ENCODE data around the gene SLC7A8.
A peak's percentile ranks its signal among the peaks of the same experiment; 100 is the strongest.

SLC7A8 gene

DNA sequence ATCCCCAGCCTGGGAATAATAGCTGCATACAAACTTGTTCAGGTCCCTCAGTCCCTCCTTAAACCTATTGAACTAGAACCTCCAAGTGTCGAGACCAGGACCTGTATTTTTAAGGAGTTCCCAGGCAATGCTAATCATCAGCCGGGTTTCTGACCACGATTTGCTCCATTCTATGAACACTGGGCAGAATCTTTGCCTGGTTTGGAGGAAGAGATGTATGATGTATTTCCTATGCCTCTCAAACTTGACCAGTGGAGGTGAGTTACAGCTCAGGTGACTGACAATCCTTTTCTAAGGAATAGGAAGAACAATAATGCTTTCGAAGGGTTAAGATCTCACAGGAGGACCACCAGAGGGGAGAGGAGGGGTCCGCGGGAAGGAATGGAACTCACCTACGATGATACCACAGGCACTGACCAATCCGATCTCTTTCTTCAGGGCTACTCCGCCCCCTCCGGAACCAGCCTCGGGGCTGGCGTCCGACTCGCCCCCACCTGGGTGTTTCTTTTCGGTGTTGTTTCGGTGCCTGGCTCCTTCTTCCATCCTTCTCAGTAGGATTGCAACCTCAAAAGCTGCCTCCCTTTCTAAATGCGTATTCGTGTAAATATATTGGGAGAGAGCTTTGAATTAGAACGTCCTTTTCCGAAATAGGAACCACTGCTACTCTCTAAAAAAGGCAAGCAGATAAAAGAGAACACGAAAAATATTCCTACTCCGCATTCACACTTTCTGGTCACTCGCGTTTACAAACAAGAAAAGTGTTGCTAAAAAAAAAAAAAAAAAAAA is 895 bp downstream of the SLC7A8 start:
- DNase-seq: peak; percentile 13

DNA sequence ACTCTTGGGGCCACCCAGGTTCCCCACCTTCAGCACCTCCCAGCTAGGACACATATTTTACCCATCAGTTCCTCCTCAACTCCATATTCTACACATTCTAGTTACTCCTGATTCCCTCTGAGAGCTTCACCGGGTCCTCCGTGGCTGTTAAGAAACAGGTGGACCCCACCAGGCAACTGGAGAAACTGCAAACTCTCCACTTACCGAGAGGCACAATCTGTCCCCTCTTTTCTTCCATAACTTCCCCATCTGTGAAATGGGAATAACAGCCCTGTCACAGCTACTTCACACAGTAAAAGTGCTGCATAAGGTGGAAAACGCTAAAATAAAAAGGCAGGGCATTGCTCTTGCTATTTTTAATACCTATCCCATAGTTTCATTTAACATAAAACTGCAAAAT is 1.5 kb downstream of the SLC7A8 start:
- no peak for DNase-seq

DNA sequence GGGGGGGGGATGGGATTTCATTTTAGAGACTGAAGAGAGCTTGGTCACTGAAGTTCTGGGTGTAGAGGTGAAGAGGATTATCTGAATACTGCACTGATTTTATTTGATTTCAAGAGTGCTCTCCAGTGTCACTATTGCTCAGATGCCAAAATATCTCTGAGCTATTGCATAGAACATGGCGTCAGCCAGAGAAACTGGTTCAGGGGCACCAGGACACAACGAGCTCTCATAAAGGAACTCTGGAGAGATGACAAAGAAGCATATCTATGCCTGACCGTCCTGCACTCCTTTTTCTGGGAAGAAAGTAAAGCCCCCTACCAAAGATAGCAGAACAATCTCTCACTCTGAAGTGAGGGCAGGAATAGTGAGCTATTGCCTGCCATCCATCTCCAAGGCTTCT is 2.0 kb downstream of the SLC7A8 start:
- DNase-seq: no peak

DNA sequence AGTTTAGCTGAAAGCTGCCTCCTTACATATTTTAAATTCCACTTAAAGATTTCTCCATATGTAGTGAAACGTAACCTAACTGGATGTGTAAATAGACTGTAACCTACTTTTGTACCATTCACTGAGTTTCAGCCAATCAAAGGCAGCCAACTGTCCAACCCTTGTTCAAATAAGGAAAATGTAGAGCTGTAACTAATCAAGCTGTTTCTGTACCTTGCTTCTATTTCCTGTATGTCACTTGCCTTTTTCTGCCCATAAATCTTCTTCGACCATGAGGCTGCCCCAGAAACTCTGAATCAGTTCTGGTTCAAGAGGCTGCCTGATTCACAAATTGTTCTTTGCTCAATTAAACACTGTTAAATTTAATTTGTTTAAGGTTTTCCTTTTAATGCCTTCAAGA is 6.3 kb downstream of the SLC7A8 start:
- DNase-seq: no peak

DNA sequence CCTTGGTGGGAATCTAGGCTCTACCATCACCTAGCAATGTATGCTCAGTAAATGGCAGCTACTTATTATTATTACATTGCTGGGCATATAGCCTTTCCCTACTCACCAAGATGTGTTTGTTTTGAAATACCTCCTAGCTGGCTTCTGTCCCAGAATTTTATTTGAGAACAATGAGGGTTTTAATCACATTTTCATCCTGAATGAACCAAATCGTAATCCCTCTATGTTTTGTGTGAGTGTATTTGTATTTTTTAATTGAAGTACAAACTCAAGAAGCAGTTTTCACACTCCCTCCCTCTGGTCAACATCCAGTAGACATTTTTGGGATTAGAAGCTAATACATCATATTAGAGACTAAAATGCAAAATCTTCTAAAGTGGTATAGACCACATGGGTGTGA is 7.6 kb downstream of the SLC7A8 start:
- DNase-seq: no peak

DNA sequence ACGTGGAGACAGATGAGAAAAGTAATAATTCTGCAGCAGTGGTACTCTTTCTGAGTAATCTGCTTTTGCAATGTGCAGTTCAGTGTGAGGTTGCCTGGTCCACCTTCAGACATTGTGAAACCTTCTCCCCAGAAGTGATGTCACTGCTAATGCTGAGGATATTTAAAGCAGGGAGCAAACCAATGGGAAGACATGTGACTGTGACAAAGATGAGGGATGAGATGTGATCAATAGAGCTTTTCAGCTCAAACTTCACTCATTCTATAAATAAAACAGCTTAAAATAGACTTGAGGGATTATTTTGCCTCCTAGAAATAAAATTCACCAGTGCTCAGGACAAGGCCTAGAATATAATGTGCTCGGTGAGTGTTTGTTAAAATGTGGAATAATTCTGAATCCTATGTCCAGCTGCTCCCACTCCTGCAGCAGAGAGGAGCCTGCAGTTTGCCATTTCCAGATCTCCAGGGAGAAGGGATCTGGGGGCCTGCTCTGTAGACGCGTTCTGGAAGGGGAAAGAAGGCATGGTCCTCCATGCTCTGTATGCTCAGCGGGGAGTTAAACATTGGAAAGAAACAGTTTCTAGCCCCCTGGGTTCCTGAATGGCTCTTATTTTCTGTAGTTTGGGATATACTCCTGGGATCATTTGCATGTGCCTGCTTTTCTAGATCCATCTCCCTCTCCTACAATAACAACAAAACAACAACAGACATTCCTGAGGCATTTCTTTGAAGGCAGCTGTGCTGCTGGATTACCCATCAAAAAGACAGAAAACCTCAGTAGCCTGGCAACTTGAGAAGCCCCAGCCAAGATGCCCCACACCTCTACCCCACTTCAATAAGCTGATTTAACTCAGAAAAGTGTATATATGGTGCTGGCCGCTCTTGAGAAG is 8.9 kb downstream of the SLC7A8 start:
- no peak for DNase-seq

DNA sequence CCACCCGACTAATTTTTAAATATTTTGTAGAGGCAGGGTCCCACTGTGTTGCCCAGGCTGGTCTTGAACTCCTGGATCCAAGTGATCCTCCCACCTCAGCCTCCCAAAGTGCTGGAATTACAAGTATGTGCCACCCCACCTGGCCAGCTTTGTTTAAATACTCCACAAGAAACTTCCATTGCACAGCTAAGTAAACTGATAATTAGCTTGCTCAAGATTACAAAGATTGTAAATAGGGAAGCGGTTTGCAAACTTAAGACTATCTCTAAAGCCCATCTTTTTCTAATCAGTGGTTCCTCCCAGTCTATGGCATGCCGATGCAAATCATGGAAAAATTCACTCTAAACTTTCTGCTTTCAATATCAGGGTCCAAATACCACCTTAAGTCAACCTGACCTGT is 9.7 kb downstream of the SLC7A8 start:
- DNase-seq: no peak

DNA sequence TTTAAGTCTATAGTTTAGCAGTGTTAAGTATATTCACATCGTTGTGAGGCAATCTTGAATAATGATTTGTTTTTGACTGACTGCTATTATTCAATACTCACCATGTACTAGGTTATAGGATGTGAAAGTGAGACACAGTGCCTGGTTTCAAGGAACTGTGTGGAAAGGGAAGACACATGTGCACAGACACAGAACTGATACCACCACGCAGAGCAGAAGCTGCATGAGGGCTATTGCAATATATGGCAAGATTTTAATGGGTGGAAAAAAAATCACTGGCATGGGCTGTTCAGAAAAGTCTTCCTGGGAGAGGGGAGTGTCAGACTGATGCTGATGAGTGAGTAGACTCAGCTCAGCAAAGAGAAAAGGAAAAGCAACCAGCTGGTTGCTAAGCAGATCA is 10.4 kb downstream of the SLC7A8 start:
- DNase-seq: no peak

DNA sequence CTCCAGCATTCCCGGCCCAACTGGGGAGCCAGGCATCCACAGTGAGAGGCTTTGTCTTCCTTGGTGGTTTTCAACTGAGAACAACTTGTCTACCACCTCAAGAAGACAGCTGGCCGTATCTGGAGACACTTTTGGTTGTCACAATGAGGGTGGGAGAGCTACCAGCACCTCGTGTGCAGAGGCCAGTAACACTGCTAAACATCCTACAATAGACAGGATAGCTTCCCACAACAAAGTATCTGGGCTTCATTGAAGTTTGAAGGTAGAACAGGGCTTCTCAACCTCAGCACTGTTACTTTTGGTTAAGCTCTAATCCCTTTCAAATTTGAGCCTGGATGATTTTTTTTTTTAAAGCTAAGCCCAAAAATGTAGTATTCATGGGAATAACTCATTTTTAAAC is 10.9 kb downstream of the SLC7A8 start:
- DNase-seq: no peak

DNA sequence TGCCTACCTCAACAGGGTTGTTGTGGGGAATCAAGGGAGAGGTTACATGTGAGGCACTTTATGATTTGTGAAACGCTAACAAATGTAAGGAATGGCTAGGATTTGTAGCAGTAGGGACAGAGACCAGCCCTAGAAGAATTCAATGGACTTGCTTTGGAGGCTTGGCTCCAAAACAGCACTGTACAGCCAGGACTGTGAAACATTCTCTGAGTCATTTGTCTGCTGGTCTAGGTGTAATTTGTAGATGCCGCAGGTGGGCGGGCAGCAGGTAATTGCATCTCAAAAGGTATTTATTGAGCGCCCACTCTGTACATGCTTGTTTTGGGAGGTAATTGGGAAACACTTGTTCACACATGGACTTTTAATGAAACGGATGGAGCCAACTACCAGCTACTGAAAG is 11.4 kb downstream of the SLC7A8 start:
- no peak for DNase-seq

DNA sequence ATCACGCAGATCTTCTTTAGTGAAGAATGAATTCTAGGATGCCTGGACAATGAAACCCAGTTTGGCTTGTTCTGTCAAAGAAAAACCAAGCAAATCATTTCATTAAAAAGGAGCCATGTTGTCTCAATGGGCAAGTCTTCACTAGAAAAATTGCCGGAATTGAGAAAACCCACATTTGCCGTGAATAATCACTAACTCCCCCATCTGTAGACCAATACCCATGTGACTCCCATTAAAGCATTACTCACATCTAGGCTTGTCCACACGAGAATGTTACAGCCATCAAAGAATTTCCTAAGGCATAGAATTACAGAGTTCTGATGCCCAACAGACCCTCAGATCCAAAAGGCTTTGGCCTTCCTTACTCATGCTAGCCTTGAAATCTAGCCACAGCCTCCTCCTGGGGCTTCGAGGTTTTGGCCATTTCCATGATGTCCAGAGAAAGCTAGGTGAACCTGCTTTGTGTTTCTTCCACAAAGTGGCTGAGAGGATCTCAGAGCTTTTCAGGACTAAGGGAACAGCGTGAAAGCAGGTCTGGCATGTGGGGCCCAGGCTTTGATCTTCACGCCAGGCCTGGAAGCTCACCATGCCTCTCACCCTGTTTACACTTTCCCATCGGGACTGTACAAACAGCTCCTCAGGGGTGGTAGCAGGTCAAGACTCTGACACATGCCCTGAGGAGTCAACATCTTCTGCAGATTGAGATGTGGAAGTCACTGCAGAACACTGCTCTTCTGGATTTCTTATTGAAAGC is 12.1 kb downstream of the SLC7A8 start:
- no peak for DNase-seq

DNA sequence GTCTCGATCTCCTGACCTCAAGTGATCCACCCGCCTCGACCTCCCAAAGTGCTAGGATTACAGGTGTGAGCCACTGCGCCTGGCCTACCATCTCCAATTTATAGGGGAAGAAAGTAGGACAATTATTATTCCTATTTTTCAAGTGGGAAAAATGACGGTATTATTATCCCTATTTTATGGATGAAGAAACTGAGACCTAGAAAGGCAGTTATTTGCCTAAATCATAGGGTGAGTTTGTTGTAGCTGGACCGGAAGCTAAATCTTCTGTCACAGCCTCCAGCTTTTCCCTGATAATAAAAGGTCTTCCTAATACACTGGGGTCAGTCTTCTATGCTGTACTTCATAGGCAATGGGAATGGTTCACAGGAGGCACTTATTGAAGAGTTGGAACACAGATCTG is 13.8 kb downstream of the SLC7A8 start:
- no peak for DNase-seq

DNA sequence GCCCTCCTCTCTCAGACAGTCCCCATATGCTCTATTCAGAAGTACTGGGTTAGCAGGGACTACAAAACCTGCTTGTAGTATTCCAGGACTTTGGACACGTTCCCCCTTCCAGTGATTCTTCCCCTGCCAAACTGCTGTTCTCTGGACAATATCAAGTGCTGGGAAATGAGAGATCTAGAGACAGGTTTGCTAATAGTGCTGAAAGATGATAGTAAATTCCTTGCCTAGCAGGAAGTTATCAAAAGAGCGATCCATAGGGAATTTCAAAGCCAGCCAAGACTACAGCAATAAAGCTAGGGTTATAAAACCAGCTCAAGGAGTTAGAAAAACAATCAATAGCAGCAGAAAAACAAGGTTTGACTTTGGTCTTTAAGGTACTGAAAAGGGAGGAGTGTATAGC is 15.2 kb downstream of the SLC7A8 start:
- DNase-seq: no peak

DNA sequence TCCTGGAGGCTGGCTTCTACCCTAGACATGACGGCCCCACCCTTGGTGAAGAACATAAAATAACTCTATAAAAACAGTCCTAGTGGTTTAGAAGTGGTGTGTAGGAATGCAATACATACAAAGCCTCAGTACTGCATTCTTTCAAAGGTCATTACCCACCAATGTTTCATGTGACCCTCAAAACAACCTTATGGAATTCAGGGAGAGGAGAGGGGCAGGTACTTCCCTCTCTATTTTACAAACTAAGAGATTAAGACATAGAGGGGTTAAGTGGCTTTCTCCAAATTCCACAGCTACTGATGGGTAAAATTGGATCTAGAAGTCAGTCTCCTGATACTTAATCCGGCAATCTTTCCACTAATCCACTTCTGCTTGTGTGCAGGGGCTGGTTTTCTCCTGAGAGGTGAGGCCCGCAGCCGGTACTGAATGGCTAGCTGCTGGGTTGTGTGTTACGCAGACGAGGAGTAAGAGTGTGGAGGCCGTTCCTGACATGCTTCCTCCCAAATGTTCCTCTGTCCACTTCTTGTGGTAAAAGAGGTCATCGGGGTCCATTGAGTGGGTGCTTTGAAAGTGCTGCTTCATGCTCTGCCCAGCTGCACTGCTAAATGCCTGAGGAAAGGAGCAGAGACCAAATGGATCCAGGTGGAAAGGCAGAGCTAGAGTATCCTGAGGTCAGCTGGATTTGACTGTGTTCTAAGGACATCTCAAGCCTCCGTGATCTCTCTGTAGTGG is 16.2 kb downstream of the SLC7A8 start:
- DNase-seq: no peak

DNA sequence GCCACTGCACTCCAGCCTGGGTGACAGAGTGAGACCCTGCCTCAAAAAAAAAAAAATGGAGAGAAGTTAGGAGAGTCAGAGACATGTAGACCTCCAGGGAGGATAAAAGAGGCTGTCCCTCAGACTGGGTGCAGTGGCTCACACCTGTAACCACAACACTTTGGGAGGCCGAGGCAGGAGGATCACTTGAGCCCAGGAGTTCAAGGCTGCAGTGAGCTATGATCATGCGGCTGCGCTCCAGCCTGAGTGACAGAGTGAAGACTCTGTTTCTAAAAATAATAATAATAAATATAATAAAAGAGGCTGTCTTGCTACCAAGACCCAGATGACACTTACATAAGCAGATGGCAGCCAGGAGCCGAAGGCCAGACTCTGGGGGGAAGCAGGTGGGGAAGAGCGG is 18.5 kb downstream of the SLC7A8 start:
- DNase-seq: no peak

DNA sequence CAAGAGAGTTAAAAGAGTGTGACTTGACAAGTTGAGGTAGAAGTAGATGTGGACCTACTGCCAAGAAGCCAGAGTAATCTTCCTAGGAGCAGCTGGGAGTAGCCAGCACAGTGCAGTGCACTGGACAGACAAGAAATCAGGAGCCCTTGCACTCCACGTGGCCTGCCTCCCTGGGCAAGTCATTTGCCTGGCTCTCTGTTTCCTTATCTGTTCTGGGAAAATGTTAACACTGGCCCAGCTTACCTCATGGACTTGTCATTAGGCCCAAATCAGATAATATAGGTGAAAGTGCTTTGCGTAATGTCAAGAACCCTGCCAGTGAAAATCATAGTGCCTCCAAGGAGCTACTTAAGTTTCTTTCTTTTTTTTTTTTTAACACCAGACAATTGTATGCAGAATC is 19.2 kb downstream of the SLC7A8 start:
- no peak for DNase-seq

DNA sequence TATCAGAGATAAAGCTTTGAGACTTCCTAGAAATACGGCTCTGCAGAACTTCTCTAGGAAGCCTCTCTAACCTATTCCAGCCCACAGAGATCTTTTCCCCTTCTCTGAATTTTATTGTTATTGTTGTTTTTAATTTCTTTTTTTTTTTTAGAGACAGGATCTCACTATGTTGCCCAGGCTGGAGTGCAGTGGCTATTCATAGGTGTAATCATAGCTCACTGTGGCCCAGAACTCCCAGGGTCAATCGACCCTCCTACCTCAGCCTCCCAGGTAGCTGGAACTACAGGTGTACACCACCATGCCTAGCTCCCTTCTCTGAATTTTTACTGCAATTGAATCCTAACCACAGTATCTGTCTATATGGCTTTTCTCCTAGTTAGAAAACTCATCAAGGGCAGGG is 19.6 kb downstream of the SLC7A8 start:
- no peak for DNase-seq

DNA sequence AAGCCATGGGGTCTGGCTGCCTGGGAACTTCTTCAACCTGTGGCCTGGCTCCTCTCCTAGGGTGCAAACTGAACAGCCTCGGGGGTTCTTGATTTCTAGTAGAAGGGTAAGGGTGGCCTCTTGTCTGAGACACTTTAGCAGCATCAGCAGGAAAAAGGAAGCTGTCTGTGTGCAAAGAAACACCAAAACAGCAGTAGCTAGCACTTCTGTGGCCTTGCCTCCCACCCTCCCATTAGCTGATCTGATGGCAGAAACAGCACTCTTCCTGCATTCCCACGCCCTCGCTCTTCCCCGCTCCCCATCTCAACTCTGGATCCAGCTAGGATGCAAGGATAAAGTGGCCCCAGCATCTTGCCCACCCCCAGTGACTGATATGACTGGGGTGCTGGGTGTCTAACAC is 20.7 kb downstream of the SLC7A8 start:
- no peak for DNase-seq

DNA sequence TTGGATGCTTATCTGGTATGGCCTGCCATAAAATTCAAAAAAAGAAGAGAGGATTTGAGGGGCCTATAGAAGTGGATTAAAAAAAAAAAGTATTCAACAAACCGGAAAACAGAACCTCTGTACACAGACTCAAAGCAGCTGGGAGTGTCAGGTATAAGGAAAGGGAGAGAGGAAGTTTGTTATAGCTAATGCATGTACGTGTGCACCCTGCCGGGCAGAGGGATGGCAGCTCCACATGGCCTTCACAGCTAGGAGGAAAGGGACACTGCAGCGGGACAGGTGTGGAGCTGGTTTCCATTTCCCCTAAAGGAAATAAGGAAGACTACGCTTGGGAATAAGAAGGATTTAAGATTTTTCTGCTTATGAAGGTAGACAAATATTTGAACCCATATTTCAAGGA is 21.5 kb downstream of the SLC7A8 start:
- no peak for DNase-seq

DNA sequence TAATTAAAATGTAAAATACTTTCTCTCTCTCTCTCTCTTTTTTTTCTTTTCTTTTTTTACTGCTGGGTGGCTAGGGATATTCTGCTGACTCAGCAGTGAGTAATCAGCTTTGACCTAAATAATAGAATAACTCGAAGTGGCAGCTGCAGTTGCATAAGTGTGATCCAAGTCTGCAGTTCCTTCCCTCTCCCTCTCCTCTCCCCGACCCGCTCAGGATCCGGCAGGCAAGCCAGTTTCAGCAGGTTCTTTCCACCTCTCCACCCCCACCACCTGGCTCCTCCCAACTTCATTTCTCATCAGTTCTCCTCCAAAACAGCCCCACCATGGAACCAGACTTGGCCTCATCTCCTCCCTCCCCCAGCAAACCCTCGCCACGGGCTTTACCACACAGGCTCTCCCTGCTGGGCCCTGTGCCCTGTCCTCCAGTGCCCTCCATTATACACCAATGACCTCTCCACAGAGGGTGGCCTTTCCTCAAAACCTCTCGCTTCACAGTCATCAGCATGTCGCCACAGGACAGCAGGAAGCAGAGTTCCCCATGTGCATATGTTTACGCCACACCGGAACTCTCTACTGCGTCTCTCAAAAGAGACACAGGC is 22.4 kb downstream of the SLC7A8 start:
- no peak for DNase-seq

DNA sequence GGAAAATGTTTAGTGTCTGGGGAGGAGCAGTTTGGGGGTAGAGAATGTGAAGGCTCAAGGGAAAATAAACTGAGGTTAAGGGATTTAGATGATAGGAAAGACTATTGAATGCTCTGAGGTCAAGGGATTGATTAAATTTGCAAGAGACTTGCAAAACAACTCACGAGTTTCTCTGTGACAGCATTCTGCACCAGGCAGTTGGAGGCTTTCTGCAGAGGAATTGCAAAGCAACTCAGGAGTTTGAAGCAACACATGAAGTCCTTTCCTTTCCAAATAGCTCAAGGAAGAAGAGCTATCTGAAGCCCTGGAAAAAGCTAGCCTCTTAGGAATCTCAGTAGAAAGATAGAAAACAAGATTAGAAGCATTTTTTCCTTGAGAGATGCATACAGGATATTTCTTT is 23.9 kb downstream of the SLC7A8 start:
- DNase-seq: no peak

DNA sequence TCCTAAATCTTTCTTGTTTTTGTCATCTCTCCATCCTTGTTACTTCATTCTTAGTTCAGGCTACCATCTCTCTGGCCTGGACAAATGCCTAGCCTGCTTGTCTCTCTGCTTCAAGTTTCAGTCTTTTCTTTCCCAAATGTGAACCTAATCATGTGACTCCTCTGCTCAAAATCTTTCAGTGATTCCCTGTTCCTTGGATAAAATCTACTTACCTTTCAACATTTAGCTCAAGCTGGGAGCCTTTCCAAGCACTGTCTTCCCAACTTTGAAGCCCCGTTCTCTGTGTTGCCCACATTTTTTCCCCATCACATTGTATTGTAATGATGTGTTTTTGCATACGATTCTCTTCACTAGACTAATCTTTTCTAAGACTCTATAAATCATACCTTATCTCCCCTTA is 24.7 kb downstream of the SLC7A8 start:
- no peak for DNase-seq

Data from T-helper 9 cell (primary cell).